Activated naive CD8-positive, alpha-beta T cell (primary cell): ENCODE results near the gene SORCS2.

Experiments used
- H3K27ac Mint-ChIP-seq: one replicate; pipeline ENCODE4 v1.8.0; 2021; ENCODE audit warnings: mixed read lengths
- H3K27me3 Mint-ChIP-seq: one replicate; pipeline ENCODE4 v1.8.0; 2021; ENCODE audit warnings: mixed read lengths
- H3K36me3 Mint-ChIP-seq: one replicate; pipeline ENCODE4 v1.8.0; 2021; ENCODE audit warnings: mixed read lengths
- H3K4me1 Mint-ChIP-seq: one replicate; pipeline ENCODE4 v1.8.0; 2021; ENCODE audit warnings: low read depth, mixed read lengths
- H3K4me3 Mint-ChIP-seq: one replicate; pipeline ENCODE4 v1.8.0; 2021; ENCODE audit warnings: mild to moderate bottlenecking, mixed read lengths
- H3K9me3 Mint-ChIP-seq: one replicate; pipeline ENCODE4 v1.8.0; 2021; ENCODE audit warnings: low read depth, mixed read lengths

The SORCS2 gene

DNA sequence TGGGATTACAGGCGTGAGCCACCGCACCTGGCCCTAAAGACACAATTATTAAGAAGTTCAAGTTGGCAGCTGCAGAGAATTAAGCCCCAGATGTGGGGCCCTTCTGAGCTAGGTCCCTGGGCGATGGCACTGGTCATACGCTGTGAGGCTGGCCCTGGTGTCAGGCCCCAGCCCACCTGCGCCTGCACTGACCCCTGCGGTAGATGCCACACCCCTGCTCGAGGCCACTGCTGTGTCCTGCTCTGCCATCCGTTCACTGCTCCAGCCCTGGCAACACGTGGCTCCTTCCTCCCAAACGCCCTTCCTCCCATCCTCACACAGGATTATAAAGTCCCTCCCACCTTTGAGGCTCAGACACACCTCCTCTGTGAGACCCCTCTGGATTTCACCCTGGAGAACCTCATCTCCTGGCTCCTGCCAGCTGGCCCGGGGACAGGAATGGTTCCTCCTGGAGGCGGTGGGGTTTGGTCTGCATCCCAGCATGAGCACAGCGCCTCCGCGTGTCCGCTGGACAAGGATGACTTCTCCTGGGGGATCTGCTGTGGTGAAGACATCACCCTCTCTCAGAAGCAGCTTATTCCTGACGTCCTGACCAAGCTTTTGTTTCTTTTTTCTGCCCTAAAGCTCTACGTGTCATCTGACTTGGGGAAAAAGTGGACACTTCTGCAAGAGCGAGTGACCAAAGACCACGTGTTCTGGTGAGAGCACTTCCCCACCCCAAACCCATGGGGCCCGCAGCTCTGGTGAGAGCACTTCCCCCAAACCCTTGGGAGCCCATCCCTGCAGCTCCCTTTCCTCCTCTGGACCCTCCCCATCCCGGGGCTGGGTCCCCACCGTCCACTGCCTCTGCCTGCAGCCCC is 461.4 kb downstream of the SORCS2 start:
- no peaks in the 10 kb centered on the region for H3K9me3 Mint-ChIP-seq
- H3K4me1 Mint-ChIP-seq, result peaks cover 14% of the 10 kb centered on the region
- no peaks in the 10 kb centered on the region for H3K36me3 Mint-ChIP-seq
- H3K27me3 Mint-ChIP-seq, result peaks cover 4% of the 10 kb centered on the region
- H3K27ac Mint-ChIP-seq, result no peak overlapping the region
- H3K4me3 Mint-ChIP-seq, result no peak overlapping the region

DNA sequence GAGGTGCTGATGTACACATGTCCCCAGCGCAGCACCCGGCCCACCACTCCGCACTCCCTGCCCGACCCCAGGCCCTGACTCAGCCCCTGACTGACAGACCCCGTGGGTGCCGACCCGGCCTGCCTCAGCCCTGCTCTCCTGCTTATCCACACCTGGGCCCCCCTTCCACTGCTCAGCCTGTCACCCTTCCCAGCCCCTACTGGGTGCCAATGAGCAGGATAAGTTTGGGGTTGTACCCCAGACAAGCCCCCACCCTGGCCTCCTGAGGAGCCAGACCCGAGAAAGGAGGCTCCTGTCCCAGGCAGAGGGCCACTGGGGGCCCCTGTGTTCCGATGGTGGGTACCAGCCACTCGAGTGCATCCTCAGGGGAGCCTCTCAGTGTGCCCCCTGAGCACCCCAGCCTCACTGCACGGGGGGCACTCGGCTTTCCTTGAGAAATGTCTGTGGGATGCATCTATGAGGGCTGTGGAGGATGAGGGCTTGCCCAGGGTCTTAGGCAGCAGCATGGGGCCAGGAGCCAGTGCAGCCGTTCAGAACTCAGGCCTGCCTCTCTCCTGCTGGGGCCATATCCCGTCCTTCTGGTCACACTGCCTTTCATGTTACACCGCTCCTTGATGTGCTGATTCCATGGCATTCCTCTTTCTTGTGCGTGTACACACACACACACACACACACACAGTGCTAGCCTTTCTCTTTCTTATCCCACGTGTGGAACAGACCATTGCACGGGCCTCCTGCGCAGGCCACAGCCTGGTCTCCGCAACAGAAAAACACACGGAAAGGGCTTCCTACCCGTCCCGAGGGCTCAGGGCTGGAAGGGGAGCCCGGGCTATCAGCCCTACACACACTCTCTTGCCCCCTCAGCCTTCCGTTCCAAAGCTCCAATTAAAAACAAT is 462.5 kb downstream of the SORCS2 start:
- Mint-ChIP-seq H3K4me3 (no peak overlapping the region), H3K27ac (no peak overlapping the region), H3K27me3 (peaks cover 4% of the 10 kb centered on the region), H3K4me1 (peaks cover 8% of the 10 kb centered on the region), H3K36me3 (no peaks in the 10 kb centered on the region), H3K9me3 (no peaks in the 10 kb centered on the region)

GRCh38 chr4:7655511-7656243 is 463.3 kb downstream of the SORCS2 start:
- Mint-ChIP-seq H3K27ac (no peak overlapping the region), H3K27me3 (peaks cover 4% of the 10 kb centered on the region), H3K4me3 (no peak overlapping the region), H3K4me1 (peaks cover 3% of the 10 kb centered on the region), H3K9me3 (no peaks in the 10 kb centered on the region), H3K36me3 (no peaks in the 10 kb centered on the region)

DNA sequence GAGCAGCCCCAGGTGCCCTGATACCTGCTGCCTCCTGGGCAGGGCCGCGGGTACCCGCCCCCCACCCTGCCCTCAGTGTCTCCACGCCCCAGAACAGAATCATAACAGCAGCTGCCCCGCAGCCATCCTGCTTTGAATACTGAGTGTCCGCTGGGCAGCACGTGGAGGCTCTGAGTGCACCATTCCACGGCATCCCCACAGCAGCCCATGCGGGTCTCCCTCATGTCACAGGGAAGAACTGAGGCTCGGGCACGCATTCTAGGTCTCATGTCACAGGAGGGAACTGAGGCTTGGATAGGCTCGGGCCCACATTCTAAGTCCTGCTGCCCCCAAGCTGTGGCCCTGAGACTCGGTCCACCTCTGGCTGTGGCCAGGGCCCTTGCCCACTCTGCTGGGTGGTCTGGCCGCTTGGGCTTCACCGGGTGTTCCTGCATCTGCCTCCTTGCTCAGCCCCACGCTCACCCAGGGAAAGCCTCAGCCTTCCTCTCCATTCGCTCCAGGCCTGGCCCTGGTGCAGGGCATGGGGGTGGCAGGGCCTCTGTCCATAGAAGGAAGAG is 464.0 kb downstream of the SORCS2 start:
- H3K27ac Mint-ChIP-seq, result no peak overlapping the region
- no peak overlapping the region for H3K4me3 Mint-ChIP-seq
- no peaks in the 10 kb centered on the region for H3K36me3 Mint-ChIP-seq
- H3K4me1 Mint-ChIP-seq, result no peaks in the 10 kb centered on the region
- peaks cover 4% of the 10 kb centered on the region for H3K27me3 Mint-ChIP-seq
- H3K9me3 Mint-ChIP-seq, result no peaks in the 10 kb centered on the region

GRCh38 chr4:7657545-7658297 is 465.4 kb downstream of the SORCS2 start:
- no peak overlapping the region for H3K4me3 Mint-ChIP-seq
- H3K36me3 Mint-ChIP-seq, result no peaks in the 10 kb centered on the region
- H3K27ac Mint-ChIP-seq, result no peak overlapping the region
- H3K27me3 Mint-ChIP-seq, result peaks cover 4% of the 10 kb centered on the region
- no peaks in the 10 kb centered on the region for H3K9me3 Mint-ChIP-seq
- H3K4me1 Mint-ChIP-seq, result no peaks in the 10 kb centered on the region

- Mint-ChIP-seq H3K4me1 (no peaks in the 10 kb centered on the region), H3K27ac (no peak overlapping the region)
Observed at GRCh38 chr4:7658341-7659204, 466.2 kb downstream of the SORCS2 start.

GRCh38 chr4:7659429-7660175 is 467.3 kb downstream of the SORCS2 start:
- H3K4me1 Mint-ChIP-seq, result no peaks in the 10 kb centered on the region
- peaks cover 4% of the 10 kb centered on the region for H3K27me3 Mint-ChIP-seq
- no peaks in the 10 kb centered on the region for H3K36me3 Mint-ChIP-seq
- H3K9me3 Mint-ChIP-seq, result no peaks in the 10 kb centered on the region
- no peak overlapping the region for H3K4me3 Mint-ChIP-seq
- no peak overlapping the region for H3K27ac Mint-ChIP-seq

More at GRCh38 chr4:7658341-7659204, 466.2 kb downstream of the SORCS2 start:
- Mint-ChIP-seq H3K36me3 (no peaks in the 10 kb centered on the region), H3K9me3 (no peaks in the 10 kb centered on the region), H3K4me3 (no peak overlapping the region), H3K27me3 (peaks cover 4% of the 10 kb centered on the region)

DNA sequence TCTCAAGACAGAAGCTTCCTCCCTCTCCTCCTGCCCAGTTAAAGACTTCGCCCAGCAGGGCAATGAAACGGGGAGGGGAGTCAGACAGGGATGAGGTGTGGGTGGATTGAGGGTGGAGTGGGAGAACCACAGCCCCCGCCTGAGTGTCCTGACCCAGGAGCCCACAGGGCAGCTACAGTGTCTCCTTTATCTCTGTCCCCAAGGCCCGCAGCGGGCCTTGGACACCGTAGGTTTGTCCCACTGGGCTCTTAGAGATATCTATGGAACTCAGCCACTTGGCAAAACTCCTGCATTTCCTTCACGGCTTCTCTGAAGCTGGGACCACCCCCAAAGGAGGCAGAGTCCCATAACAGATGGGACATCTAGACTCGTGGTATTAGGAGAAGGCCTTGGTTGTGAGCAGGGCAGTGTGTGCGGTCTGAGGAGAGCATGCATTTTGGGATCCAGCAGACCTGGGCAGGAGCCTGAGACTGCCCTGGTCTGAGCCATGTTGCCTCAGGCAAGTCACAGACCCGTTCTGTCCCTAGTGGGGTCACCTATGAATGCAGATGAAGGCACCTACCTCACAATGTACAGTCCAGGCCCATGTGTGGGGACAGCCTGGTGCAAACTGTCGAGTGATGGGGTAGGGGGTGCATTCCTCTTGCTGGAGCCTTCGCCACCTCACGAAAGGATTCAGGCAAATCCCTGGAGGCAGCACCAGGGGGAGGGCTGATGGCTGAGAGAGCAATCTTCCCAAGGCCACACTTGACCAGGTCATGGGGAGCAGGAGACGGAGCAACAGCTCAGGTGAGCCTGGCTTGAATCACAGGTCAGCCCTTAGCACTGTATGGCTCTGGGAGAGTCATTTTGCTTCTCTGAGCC is 468.1 kb downstream of the SORCS2 start:
- H3K4me1 Mint-ChIP-seq, result no peaks in the 10 kb centered on the region
- no peak overlapping the region for H3K27ac Mint-ChIP-seq
- no peaks in the 10 kb centered on the region for H3K27me3 Mint-ChIP-seq
- no peaks in the 10 kb centered on the region for H3K36me3 Mint-ChIP-seq
- H3K9me3 Mint-ChIP-seq, result no peaks in the 10 kb centered on the region
- H3K4me3 Mint-ChIP-seq, result no peak overlapping the region

DNA sequence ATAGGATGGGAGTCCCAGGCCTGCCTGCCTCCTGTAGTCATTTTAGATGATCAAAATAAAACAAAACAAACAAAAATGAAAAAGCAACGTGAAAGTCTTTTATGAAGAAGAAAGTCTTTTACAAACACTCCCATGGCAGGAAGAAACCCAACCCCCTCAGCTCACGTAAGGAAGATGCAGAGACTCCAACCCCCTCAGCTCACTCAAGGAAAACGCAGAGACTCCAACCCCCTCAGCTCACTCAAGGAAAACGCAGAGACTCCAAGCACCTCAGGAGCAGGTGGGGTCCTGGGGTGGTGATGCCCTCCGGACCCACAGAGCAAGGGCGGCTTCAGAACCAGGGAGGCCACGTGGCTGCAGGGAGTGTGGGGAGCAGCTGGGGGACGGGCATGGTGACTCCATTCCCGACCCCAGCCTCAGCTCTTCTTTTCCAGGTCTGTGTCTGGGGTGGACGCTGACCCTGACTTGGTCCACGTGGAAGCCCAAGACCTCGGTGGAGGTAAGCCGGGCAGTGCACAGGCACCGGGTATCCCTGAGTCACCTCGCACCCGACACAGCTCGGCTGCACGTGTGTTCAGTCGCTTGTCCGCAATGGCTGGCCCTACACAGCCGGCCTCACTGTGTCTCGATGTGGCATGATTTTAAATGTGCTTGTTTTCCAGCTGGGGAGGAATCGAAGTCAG is 468.9 kb downstream of the SORCS2 start:
- Mint-ChIP-seq H3K36me3 (no peaks in the 10 kb centered on the region), H3K4me1 (no peaks in the 10 kb centered on the region), H3K27me3 (no peaks in the 10 kb centered on the region), H3K4me3 (no peak overlapping the region), H3K27ac (no peak overlapping the region), H3K9me3 (no peaks in the 10 kb centered on the region)

GRCh38 chr4:7661846-7662506 is 469.6 kb downstream of the SORCS2 start:
- no peaks in the 10 kb centered on the region for H3K4me1 Mint-ChIP-seq
- no peaks in the 10 kb centered on the region for H3K27me3 Mint-ChIP-seq
- no peaks in the 10 kb centered on the region for H3K36me3 Mint-ChIP-seq
- H3K9me3 Mint-ChIP-seq, result no peaks in the 10 kb centered on the region
- H3K27ac Mint-ChIP-seq, result no peak overlapping the region
- no peak overlapping the region for H3K4me3 Mint-ChIP-seq

DNA sequence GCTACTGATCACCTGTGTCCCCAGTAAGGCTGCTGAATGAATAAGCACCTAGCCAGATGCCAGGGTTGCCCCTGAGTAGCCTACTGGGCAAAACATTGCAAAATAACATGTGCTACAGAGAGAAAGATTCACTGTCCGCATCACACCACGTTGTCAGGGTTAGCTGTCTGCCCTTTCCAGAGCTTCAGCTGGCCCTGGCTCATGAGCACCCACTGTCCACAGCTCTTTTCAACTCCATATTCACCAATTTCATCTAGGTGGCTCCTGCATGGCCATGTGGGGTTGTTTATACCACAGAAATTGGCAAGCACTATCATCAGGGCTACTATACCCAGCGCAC is 470.1 kb downstream of the SORCS2 start:
- H3K4me1 Mint-ChIP-seq, result no peaks in the 10 kb centered on the region
- H3K9me3 Mint-ChIP-seq, result no peaks in the 10 kb centered on the region
- no peak overlapping the region for H3K27ac Mint-ChIP-seq
- no peak overlapping the region for H3K4me3 Mint-ChIP-seq
- no peaks in the 10 kb centered on the region for H3K27me3 Mint-ChIP-seq
- H3K36me3 Mint-ChIP-seq, result no peaks in the 10 kb centered on the region
